Mammary epithelial cell (primary cell): ENCODE results near the gene TTYH2.

Experiments
- EZH2 ChIP-seq: IDR thresholded peaks from 2 replicates; pipeline ENCODE4 v1.6.1; 2012; ENCODE audit warnings: low read length, inconsistent platforms, borderline replicate concordance
- TF ChIP-seq, protein P1 (sequence below), 2 donors: IDR thresholded peaks in 1 of 2; conservative IDR thresholded peaks in 1 of 2; 2 replicates each; pipeline ENCODE4 v1.5.1; 2011 to 2012; ENCODE audit warnings: inconsistent platforms in 2 of 2, low read length in 2 of 2, mild to moderate bottlenecking in 2 of 2, control low read depth in 1 of 2, low read depth in 1 of 2; ENCODE audit not compliant: insufficient read depth in 1 of 2; ENCODE audit errors: extremely low read depth in 1 of 2

GRCh38 chr17:74305865-74306654 lies 92.7 kb downstream of the TTYH2 start:
- TF ChIP-seq, protein P1, sequence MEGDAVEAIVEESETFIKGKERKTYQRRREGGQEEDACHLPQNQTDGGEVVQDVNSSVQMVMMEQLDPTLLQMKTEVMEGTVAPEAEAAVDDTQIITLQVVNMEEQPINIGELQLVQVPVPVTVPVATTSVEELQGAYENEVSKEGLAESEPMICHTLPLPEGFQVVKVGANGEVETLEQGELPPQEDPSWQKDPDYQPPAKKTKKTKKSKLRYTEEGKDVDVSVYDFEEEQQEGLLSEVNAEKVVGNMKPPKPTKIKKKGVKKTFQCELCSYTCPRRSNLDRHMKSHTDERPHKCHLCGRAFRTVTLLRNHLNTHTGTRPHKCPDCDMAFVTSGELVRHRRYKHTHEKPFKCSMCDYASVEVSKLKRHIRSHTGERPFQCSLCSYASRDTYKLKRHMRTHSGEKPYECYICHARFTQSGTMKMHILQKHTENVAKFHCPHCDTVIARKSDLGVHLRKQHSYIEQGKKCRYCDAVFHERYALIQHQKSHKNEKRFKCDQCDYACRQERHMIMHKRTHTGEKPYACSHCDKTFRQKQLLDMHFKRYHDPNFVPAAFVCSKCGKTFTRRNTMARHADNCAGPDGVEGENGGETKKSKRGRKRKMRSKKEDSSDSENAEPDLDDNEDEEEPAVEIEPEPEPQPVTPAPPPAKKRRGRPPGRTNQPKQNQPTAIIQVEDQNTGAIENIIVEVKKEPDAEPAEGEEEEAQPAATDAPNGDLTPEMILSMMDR (conservative IDR thresholded peaks at IDR 0.05 in 1 of 2, IDR thresholded peaks at IDR 0.05 in 1 of 2; ENCODE audit: extremely low read depth in 1 of 2, insufficient read depth in 1 of 2, low read depth in 1 of 2, low read length in 2 of 2) = peak in 1 of 2 donors; percentile 7
- no peak for TF ChIP-seq EZH2
